Cardiac muscle cell (in vitro differentiated cells and primary cell): ENCODE measurements around the gene PDE7B. TPM values are rescaled to one million over a fixed set of nuclear protein-coding genes. Genes with fewer than 3 reads are reported as not detected.

Experiments
- DNase-seq, 2 donors: peaks; one replicate each; pipeline versions ENCODE4 v3.0.0 to v3.0.0-alpha.2; 2010 to 2017; ENCODE audit warnings: low read depth in 1 of 2, low spot score in 1 of 2
- H3K27ac ChIP-seq: fragments of 200-600 bp; sonication (generic); 2 replicates; pipeline ENCODE4 v1.5.1; 2016
- H3K27me3 ChIP-seq: fragments of 200-600 bp; sonication (generic); 2 replicates; pipeline ENCODE4 v1.6.0; 2016; ENCODE audit warnings: control low read depth
- H3K36me3 ChIP-seq: fragments of 200-600 bp; sonication (generic); 2 replicates; pipeline ENCODE4 v1.5.1; 2016; ENCODE audit warnings: control low read depth
- H3K4me1 ChIP-seq: fragments of 200-600 bp; sonication (generic); 2 replicates; pipeline ENCODE4 v1.8.1; 2017; ENCODE audit warnings: low read depth, mild to moderate bottlenecking, mixed run types
- H3K4me3 ChIP-seq: fragments of 200-600 bp; sonication (generic); 2 replicates; pipeline ENCODE4 v1.5.1; 2016; ENCODE audit warnings: mild to moderate bottlenecking
- H3K9me3 ChIP-seq: fragments of 200-600 bp; sonication (generic); 2 replicates; pipeline ENCODE4 v1.5.1; 2017; ENCODE audit warnings: low read depth, mild to moderate bottlenecking, control low read depth
- polyA plus RNA-seq: library from polyadenylated mRNA; unstranded; fragments of >200 nt; fragmentation: Nextera tagmentation; extraction: Ambion mirVana; gene quantifications from 2 replicates; pipeline ENCODE4 v1.2.1, GENCODE V29; 2016
- total RNA-seq: library from RNA; depleted of rRNA; stranded (reverse); fragments of >200 nt; gene quantifications from 2 replicates; pipeline ENCODE4 v1.2.3, GENCODE V29; 2016
- TF ChIP-seq, protein P1 (sequence below): IDR thresholded peaks from 2 replicates; pipeline ENCODE4 v1.5.1; 2012; ENCODE audit warnings: low read depth, mild to moderate bottlenecking, low read length

The PDE7B gene
- total and polyA plus RNA-seq, 2 experiments from 2014 or later: 0.04 to 0.60 TPM

DNA sequence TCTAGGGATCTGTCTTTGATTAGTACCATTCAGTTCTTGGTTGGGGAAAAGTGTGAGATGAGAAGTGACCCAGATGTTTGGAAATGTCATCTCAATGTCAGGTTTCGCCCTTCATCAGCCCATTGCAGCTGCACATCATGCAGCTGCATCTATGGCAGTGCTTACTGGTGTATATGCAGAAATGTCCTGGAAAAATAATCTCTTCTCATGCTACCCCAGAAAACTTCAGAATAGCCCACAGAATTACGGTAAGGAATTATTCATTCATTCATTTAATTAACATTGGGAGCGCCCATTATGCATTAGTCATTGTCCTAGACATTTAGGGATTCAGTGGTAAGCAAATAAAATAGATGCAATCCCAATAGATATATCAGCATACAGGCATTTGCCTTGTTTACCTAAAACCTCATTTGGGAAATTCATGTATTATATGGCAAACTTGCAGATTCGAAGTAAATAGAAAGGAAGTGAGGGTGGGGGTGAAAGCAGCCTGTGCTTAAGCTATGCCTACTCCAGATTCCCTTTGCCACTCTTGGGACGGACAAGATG is 89.2 kb downstream of the PDE7B start:
- no peaks in the 10 kb centered on the region for H3K4me1 ChIP-seq
- no peaks in the 10 kb centered on the region for H3K36me3 ChIP-seq
- TF ChIP-seq, protein P1, sequence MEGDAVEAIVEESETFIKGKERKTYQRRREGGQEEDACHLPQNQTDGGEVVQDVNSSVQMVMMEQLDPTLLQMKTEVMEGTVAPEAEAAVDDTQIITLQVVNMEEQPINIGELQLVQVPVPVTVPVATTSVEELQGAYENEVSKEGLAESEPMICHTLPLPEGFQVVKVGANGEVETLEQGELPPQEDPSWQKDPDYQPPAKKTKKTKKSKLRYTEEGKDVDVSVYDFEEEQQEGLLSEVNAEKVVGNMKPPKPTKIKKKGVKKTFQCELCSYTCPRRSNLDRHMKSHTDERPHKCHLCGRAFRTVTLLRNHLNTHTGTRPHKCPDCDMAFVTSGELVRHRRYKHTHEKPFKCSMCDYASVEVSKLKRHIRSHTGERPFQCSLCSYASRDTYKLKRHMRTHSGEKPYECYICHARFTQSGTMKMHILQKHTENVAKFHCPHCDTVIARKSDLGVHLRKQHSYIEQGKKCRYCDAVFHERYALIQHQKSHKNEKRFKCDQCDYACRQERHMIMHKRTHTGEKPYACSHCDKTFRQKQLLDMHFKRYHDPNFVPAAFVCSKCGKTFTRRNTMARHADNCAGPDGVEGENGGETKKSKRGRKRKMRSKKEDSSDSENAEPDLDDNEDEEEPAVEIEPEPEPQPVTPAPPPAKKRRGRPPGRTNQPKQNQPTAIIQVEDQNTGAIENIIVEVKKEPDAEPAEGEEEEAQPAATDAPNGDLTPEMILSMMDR: no peak
- no peaks in the 10 kb centered on the region for H3K9me3 ChIP-seq
- H3K27ac ChIP-seq: no peak overlapping the region
- H3K4me3 ChIP-seq: no peak overlapping the region
- DNase-seq: no peak
- H3K27me3 ChIP-seq: no peaks in the 10 kb centered on the region

DNA sequence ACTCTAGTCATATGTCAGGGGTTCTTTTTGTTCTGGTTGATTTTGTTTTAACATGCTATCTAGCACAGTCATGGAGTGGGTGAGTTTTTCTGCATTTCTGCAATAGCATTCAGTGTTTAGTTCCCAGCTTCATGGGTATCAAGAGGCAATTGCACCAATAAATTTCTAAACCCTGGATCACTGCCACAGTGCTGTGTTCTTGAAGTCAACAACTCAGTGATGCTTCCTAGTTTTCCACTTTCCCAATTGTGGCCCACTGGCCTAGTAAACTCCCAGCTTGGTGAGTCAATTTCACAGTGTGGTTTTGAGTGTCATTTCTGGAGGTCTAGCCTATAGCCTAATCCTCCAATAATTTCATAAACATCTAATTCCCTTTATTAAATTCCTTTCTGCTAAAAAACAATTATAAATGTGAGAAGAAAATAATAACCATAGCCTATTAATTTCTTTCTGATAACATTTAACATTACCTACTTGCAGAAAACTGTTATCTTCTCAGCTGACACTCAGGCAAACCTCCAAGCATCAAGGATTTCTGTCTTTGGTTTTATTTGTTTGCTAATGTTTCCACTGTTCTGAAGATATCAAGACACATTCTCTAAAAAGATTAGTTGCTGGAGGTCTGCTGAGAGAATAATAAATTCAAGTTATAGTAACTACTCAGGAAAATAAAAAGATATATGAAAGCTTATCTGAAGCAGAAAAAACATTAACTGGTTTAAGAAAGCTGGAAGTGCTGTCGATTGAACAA is 89.9 kb downstream of the PDE7B start:
- Histone ChIP-seq H3K27me3 (no peaks in the 10 kb centered on the region), H3K27ac (no peak overlapping the region), H3K4me1 (no peaks in the 10 kb centered on the region), H3K4me3 (no peak overlapping the region), H3K36me3 (no peaks in the 10 kb centered on the region), H3K9me3 (no peaks in the 10 kb centered on the region)
- DNase-seq: peak in 1 of 2 donors; percentile 88
- TF ChIP-seq, protein P1: no peak

DNA sequence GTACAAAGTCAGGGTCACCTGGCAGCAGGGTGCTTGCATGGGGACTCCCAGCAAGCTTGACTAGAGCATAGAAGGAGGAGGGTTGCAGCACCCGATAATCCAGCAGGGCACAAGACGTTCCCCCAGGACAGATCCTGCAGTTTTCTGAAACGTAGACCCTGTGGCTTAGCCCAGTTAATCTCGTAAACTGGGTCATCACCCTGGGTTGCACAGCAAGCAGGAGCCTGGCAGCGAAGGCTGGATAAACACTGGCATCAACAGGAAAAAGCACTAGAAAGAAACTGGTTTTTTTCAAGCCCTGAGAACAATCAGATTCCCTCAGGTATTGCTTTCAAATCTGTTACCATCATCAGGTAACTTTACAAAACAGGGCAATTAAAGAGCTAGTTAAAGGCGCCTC is 92.6 kb downstream of the PDE7B start:
- no peak overlapping the region for H3K27ac ChIP-seq
- H3K4me1 ChIP-seq: no peaks in the 10 kb centered on the region
- H3K36me3 ChIP-seq: no peaks in the 10 kb centered on the region
- DNase-seq: no peak
- TF ChIP-seq, protein P1: no peak
- H3K9me3 ChIP-seq: no peaks in the 10 kb centered on the region
- H3K4me3 ChIP-seq: no peak overlapping the region
- H3K27me3 ChIP-seq: no peaks in the 10 kb centered on the region

DNA sequence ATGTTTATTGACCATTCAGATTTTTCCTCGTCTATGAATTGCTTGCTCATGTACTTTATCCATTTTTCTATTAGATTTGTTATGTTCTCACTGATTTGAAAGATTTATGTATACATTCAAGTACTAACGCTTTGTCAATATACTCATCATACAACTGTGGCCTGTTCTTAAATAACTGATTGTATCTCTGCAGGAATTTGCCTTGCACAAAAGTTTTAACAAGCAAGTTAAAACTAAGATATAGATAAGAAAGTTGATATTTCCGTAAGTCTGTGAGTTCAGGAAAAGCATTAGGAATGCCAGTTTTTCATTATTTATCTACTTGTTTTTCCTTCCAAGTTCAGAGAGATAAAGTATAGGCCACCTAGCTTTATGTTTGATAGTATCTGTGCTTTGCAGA is 95.2 kb downstream of the PDE7B start:
- Histone ChIP-seq H3K27ac (no peak overlapping the region), H3K4me1 (no peaks in the 10 kb centered on the region), H3K4me3 (no peak overlapping the region), H3K27me3 (no peaks in the 10 kb centered on the region), H3K36me3 (no peaks in the 10 kb centered on the region), H3K9me3 (no peaks in the 10 kb centered on the region)
- TF ChIP-seq, protein P1: no peak
- no peak for DNase-seq

GRCh38 chr6:135950669-135951068 is 99.2 kb downstream of the PDE7B start:
- Histone ChIP-seq H3K27me3 (no peaks in the 10 kb centered on the region), H3K4me1 (peaks cover 3% of the 10 kb centered on the region), H3K4me3 (no peak overlapping the region), H3K27ac (no peak overlapping the region), H3K9me3 (no peaks in the 10 kb centered on the region), H3K36me3 (no peaks in the 10 kb centered on the region)
- TF ChIP-seq, protein P1: no peak
- DNase-seq: no peak
